Neural cell (in vitro differentiated cells): Measurements from ENCODE around the gene SETMAR. TPM values are rescaled to one million over a fixed set of nuclear protein-coding genes. Genes with fewer than 3 reads are reported as not detected.

Experiments
- H2AFZ ChIP-seq: fragments of 200-600, 300-800 bp; sonication (generic), shearing (Covaris generic); 2 replicates; pipeline ENCODE4 v1.6.0; 2014; ENCODE audit warnings: low read depth, mild to moderate bottlenecking, antibody characterized with exemption, low read length, moderate library complexity
- H3F3A ChIP-seq: fragments of 200-600 bp; shearing (Covaris generic); 2 replicates; pipeline ENCODE4 v1.6.1; 2016; ENCODE audit warnings: mild to moderate bottlenecking, moderate library complexity, mixed read lengths, antibody characterized with exemption, low read length; ENCODE audit not compliant: insufficient read depth, poor library complexity, severe bottlenecking
- H3K27ac ChIP-seq: fragments of 200-600, 300-800 bp; sonication (generic), shearing (Covaris generic); 2 replicates; pipeline ENCODE4 v1.5.1; 2014; ENCODE audit warnings: mild to moderate bottlenecking, low read length, moderate library complexity
- H3K27me3 ChIP-seq: fragments of 300-800, 200-600 bp; sonication (generic), shearing (Covaris generic); 2 replicates; pipeline ENCODE4 v1.6.0; 2014; ENCODE audit warnings: mild to moderate bottlenecking, low read depth, low read length, moderate library complexity; ENCODE audit not compliant: insufficient read depth
- H3K36me3 ChIP-seq: fragments of 300-800, 200-600 bp; sonication (generic), shearing (Covaris generic); 2 replicates; pipeline ENCODE4 v1.5.1; 2014; ENCODE audit warnings: mild to moderate bottlenecking, antibody characterized with exemption, low read length, moderate library complexity; ENCODE audit not compliant: insufficient read depth
- H3K4me2 ChIP-seq: fragments of 300-800, 200-600 bp; sonication (generic), shearing (Covaris generic); 2 replicates; pipeline ENCODE4 v1.6.0; 2014; ENCODE audit warnings: mild to moderate bottlenecking, low read length
- H3K4me3 ChIP-seq: fragments of 300-800, 200-600 bp; sonication (generic), shearing (Covaris generic); 2 replicates; pipeline ENCODE4 v1.5.1; 2014; ENCODE audit warnings: mild to moderate bottlenecking, low read length, moderate library complexity
- H3K79me2 ChIP-seq: fragments of 200-600 bp; shearing (Covaris generic); replicated peaks from 2 replicates; pipeline ENCODE4 v1.6.0; 2014; ENCODE audit warnings: mild to moderate bottlenecking, low read length, moderate library complexity; ENCODE audit not compliant: insufficient read depth
- H3K9ac ChIP-seq: fragments of 300-800, 200-600 bp; sonication (generic), shearing (Covaris generic); 2 replicates; pipeline ENCODE4 v1.6.1; 2016; ENCODE audit warnings: mild to moderate bottlenecking, low read length, mixed read lengths
- H3K9me2 ChIP-seq: fragments of 200-600 bp; shearing (Covaris generic); 2 replicates; pipeline ENCODE4 v1.6.1; 2016; ENCODE audit warnings: mild to moderate bottlenecking, low read length, mixed read lengths; ENCODE audit not compliant: insufficient read depth
- H3K9me3 ChIP-seq: fragments of 200-600, 300-800 bp; sonication (generic), shearing (Covaris generic); 2 replicates; pipeline ENCODE4 v1.6.1; 2016; ENCODE audit warnings: mild to moderate bottlenecking, mixed run types, low read length, moderate library complexity, mixed read lengths
- H4K20me1 ChIP-seq: fragments of 200-600 bp; shearing (Covaris generic); 2 replicates; pipeline ENCODE4 v1.6.1; 2016; ENCODE audit warnings: mild to moderate bottlenecking, mixed run types; ENCODE audit not compliant: insufficient read depth
- EP300 ChIP-seq: fragments of 450-650 bp; conservative IDR thresholded peaks from 2 replicates; pipeline ENCODE4 v1.6.1; 2014; ENCODE audit warnings: antibody characterized with exemption, mild to moderate bottlenecking, moderate library complexity; ENCODE audit not compliant: poor library complexity, severe bottlenecking
- EZH2 ChIP-seq: fragments of 200-600, 300-800 bp; shearing (Covaris generic), sonication (generic); IDR thresholded peaks from 2 replicates; pipeline ENCODE4 v1.6.1; 2014; ENCODE audit warnings: antibody characterized with exemption, low read length, borderline replicate concordance, mild to moderate bottlenecking; ENCODE audit not compliant: insufficient read depth, poor library complexity, severe bottlenecking
- MXI1 ChIP-seq: fragments of 450-650 bp; conservative IDR thresholded peaks from 2 replicates; pipeline ENCODE4 v1.6.1; 2014; ENCODE audit warnings: antibody characterized with exemption, mild to moderate bottlenecking; ENCODE audit not compliant: poor library complexity, severe bottlenecking
- POLR2AphosphoS5 ChIP-seq: IDR thresholded peaks from 2 replicates; pipeline ENCODE4 v1.6.1; 2012
- RAD21 ChIP-seq: fragments of 450-650 bp; conservative IDR thresholded peaks from 2 replicates; pipeline ENCODE4 v1.6.1; 2014; ENCODE audit warnings: antibody characterized with exemption, mild to moderate bottlenecking, moderate library complexity
- SMC3 ChIP-seq: fragments of 450-650 bp; conservative IDR thresholded peaks from 2 replicates; pipeline ENCODE4 v1.6.1; 2014; ENCODE audit warnings: antibody characterized with exemption, mild to moderate bottlenecking, moderate library complexity; ENCODE audit not compliant: poor library complexity
- TAF1 ChIP-seq: IDR thresholded peaks from 2 replicates; pipeline ENCODE4 v1.6.1; 2012; ENCODE audit warnings: low read depth
- polyA plus RNA-seq: library from polyadenylated mRNA; depleted of rRNA; stranded (reverse); fragments of >200 nt; gene quantifications from 2 replicates; pipeline ENCODE4 v1.2.3, GENCODE V29; 2014
- TF ChIP-seq, protein P1 (sequence below): fragments of 450-650 bp; IDR thresholded peaks from 2 replicates; pipeline ENCODE4 v1.5.1; 2014; ENCODE audit warnings: antibody characterized with exemption, mild to moderate bottlenecking, moderate library complexity; ENCODE audit not compliant: poor library complexity, severe bottlenecking
- TF ChIP-seq, protein P2 (sequence below): IDR thresholded peaks from 2 replicates; pipeline ENCODE4 v1.6.1; 2012; ENCODE audit warnings: borderline replicate concordance

SETMAR gene
- polyA plus RNA-seq, 1 donor from 2014 or later = 41.3 TPM

DNA sequence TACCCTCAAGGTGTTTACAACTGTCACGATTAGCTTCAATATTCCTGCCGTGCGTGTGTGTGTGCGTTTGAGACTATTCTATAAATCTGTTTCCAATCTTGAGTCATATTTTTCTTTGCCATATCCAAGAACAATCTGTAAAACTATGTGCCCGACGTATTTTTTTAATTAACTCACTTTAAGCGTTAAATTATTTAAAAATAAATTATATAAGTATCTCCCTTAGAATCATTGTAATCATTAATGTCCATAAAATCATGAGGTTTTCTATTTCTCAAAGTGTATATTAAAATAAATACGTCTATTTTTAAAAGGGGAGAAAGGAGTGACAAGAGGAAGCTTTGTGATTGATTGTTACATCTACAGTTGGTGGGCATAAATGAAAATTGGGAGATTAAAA, 2.9 kb downstream of the SETMAR start:
- Histone ChIP-seq H4K20me1 (no peaks in the 10 kb centered on the region), H3K4me3 (no peak overlapping the region), H3K9ac (no peak overlapping the region), H3K4me2 (no peak overlapping the region), H3K9me3 (no peaks in the 10 kb centered on the region), H3K27ac (no peak overlapping the region), H2AFZ (no peak overlapping the region), H3K79me2 (peaks cover 12% of the 10 kb centered on the region), H3K9me2 (no peaks in the 10 kb centered on the region), H3F3A (no peaks in the 10 kb centered on the region), H3K27me3 (no peaks in the 10 kb centered on the region), H3K36me3 (no peaks in the 10 kb centered on the region)
- no peak for TF ChIP-seq SMC3

DNA sequence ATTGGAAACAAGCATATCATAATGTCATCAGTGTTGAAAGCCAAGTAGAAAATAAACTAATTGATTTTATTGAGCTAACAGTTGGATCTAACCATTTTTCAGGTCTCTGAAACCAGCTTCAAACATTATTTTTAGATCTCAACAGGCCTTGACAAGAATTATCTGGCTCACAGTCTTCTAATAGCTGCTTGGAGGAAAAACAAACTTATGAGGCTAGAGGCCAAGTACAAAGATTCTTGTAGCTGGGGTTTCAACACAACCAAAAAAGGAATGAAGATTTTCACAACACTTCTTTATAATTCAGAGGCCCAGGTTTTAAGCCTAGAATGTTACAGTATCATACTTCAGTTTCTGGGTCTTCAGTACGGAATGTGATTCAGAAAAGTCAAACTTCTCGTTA, 3.7 kb downstream of the SETMAR start:
- no peak overlapping the region for H2AFZ ChIP-seq
- H3K9me3 ChIP-seq = no peaks in the 10 kb centered on the region
- H3K27me3 ChIP-seq = no peaks in the 10 kb centered on the region
- H3K36me3 ChIP-seq = no peaks in the 10 kb centered on the region
- no peaks in the 10 kb centered on the region for H3F3A ChIP-seq
- H3K4me2 ChIP-seq = no peak overlapping the region
- no peak overlapping the region for H3K9ac ChIP-seq
- no peak overlapping the region for H3K4me3 ChIP-seq
- no peak overlapping the region for H3K27ac ChIP-seq
- no peak for TF ChIP-seq TAF1
- TF ChIP-seq EZH2 = no peak
- TF ChIP-seq, protein P1, sequence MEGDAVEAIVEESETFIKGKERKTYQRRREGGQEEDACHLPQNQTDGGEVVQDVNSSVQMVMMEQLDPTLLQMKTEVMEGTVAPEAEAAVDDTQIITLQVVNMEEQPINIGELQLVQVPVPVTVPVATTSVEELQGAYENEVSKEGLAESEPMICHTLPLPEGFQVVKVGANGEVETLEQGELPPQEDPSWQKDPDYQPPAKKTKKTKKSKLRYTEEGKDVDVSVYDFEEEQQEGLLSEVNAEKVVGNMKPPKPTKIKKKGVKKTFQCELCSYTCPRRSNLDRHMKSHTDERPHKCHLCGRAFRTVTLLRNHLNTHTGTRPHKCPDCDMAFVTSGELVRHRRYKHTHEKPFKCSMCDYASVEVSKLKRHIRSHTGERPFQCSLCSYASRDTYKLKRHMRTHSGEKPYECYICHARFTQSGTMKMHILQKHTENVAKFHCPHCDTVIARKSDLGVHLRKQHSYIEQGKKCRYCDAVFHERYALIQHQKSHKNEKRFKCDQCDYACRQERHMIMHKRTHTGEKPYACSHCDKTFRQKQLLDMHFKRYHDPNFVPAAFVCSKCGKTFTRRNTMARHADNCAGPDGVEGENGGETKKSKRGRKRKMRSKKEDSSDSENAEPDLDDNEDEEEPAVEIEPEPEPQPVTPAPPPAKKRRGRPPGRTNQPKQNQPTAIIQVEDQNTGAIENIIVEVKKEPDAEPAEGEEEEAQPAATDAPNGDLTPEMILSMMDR = no peak
- no peak for TF ChIP-seq POLR2AphosphoS5
- TF ChIP-seq RAD21 = no peak
- no peak for TF ChIP-seq SMC3
- TF ChIP-seq MXI1 = no peak
- TF ChIP-seq EP300 = no peak
- TF ChIP-seq, protein P2, sequence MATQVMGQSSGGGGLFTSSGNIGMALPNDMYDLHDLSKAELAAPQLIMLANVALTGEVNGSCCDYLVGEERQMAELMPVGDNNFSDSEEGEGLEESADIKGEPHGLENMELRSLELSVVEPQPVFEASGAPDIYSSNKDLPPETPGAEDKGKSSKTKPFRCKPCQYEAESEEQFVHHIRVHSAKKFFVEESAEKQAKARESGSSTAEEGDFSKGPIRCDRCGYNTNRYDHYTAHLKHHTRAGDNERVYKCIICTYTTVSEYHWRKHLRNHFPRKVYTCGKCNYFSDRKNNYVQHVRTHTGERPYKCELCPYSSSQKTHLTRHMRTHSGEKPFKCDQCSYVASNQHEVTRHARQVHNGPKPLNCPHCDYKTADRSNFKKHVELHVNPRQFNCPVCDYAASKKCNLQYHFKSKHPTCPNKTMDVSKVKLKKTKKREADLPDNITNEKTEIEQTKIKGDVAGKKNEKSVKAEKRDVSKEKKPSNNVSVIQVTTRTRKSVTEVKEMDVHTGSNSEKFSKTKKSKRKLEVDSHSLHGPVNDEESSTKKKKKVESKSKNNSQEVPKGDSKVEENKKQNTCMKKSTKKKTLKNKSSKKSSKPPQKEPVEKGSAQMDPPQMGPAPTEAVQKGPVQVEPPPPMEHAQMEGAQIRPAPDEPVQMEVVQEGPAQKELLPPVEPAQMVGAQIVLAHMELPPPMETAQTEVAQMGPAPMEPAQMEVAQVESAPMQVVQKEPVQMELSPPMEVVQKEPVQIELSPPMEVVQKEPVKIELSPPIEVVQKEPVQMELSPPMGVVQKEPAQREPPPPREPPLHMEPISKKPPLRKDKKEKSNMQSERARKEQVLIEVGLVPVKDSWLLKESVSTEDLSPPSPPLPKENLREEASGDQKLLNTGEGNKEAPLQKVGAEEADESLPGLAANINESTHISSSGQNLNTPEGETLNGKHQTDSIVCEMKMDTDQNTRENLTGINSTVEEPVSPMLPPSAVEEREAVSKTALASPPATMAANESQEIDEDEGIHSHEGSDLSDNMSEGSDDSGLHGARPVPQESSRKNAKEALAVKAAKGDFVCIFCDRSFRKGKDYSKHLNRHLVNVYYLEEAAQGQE = no peak
- H4K20me1 ChIP-seq = no peaks in the 10 kb centered on the region
- H3K9me2 ChIP-seq = no peaks in the 10 kb centered on the region
- H3K79me2 ChIP-seq = peaks cover 12% of the 10 kb centered on the region
